K562 (cell line): ENCODE measurements around the gene YIPF1. TPM values are rescaled to one million over a fixed set of nuclear protein-coding genes. Genes with fewer than 3 reads are reported as not detected.

ENCODE experiments used
- ATAC-seq: fragments of 200-7000 bp; cut with Tn5 transposase; 3 replicates; pipeline ENCODE4 v1.9.1; 2020; ENCODE audit warnings: moderate library complexity
- BruUV-seq: library from RNA; stranded (reverse); fragments of 400-500 nt; replicated peaks from 2 replicates; lab custom pipeline; 2021; lab: Mats Ljungman, UMichigan
- CTCF ChIA-PET: fragments of 300-600 bp; formaldehyde crosslinking; extraction: SDS; loops from one replicate; lab custom pipeline; 2021; ENCODE audit warnings: low intra/inter-chr PET ratio; lab: Yijun Ruan, JAX
- POLR2A ChIA-PET: fragments of 300-600, 350-650 bp; sonication (Branson Sonifier 250); formaldehyde crosslinking; extraction: SDS; loops from one replicate; lab custom pipeline; 2021; ENCODE audit warnings: antibody characterized with exemption, inconsistent platforms; lab: Yijun Ruan, JAX
- DNase-seq, 4 experiments: peaks; one replicate each; pipeline versions ENCODE4 v3.0.0 to v3.0.0-alpha.2; 2011 to 2018; ENCODE audit warnings: low spot score in 3 of 4, mixed read lengths in 3 of 4; ENCODE audit errors: extremely low read depth in 1 of 4
- FAIRE-seq: peaks from 2 replicates; lab custom pipeline; 2011; peaks lifted over from hg19 to GRCh38; lab: Jason Lieb, UNC
- H2AFZ ChIP-seq: 2 replicates; pipeline ENCODE4 v1.6.0; 2011; ENCODE audit warnings: low read depth, low read length, control low read depth, inconsistent platforms
- H3K27ac ChIP-seq: fragments of 200-600 bp; 3 replicates; pipeline ENCODE4 v1.8.0; 2011; ENCODE audit warnings: low read depth, mild to moderate bottlenecking, control low read depth, inconsistent platforms, low read length, moderate library complexity, mixed read lengths; ENCODE audit errors: extremely low read depth
- H3K27me3 ChIP-seq, 2 experiments: fragments of 300-600 bp in 1 of 2; 2 replicates in 1 of 2; 3 replicates in 1 of 2; pipeline versions ENCODE4 v1.6.0 to v1.8.0; 2011; ENCODE audit warnings: inconsistent platforms in 2 of 2, low read length in 2 of 2, mild to moderate bottlenecking in 1 of 2, mixed read lengths in 1 of 2, moderate library complexity in 1 of 2; ENCODE audit not compliant: control insufficient read depth in 2 of 2, insufficient read depth in 2 of 2
- H3K36me3 ChIP-seq: fragments of 300-600 bp; 3 replicates; pipeline ENCODE4 v1.8.0; 2011; ENCODE audit warnings: mild to moderate bottlenecking, low read length, inconsistent platforms; ENCODE audit not compliant: control insufficient read depth, insufficient read depth
- H3K4me1 ChIP-seq, 2 experiments: fragments of 200-600 bp in 1 of 2; replicated peaks in 1 of 2; 2 replicates in 1 of 2; 3 replicates in 1 of 2; pipeline versions ENCODE4 v1.5.1 to v1.8.0; 2011; ENCODE audit warnings: inconsistent platforms in 2 of 2, low read length in 2 of 2, mild to moderate bottlenecking in 1 of 2, mixed read lengths in 1 of 2, moderate library complexity in 1 of 2; ENCODE audit not compliant: control insufficient read depth in 2 of 2, insufficient read depth in 2 of 2
- H3K4me2 ChIP-seq: 2 replicates; pipeline ENCODE4 v1.6.1; 2011; ENCODE audit warnings: low read length, control low read depth, inconsistent platforms, mixed read lengths; ENCODE audit not compliant: insufficient read depth
- H3K4me3 ChIP-seq: fragments of 200-600 bp; sonication (generic), shearing (Covaris generic); 2 replicates; pipeline ENCODE4 v1.5.1; 2016; ENCODE audit warnings: control low read depth, inconsistent platforms
- H3K79me2 ChIP-seq: fragments of 200-600 bp; 3 replicates; pipeline ENCODE4 v1.8.0; 2011; ENCODE audit warnings: low read length, inconsistent platforms; ENCODE audit not compliant: control insufficient read depth, insufficient read depth
- H3K9ac ChIP-seq, 2 experiments: 2 replicates each; pipeline versions ENCODE4 v1.6.0 to v1.6.1; 2011; ENCODE audit warnings: low read depth in 2 of 2, low read length in 2 of 2, control low read depth in 1 of 2, inconsistent platforms in 1 of 2, mild to moderate bottlenecking in 1 of 2, mixed read lengths in 1 of 2; ENCODE audit not compliant: insufficient read depth in 1 of 2
- H3K9me1 ChIP-seq: one replicate; pipeline ENCODE4 v1.6.0; 2011; ENCODE audit warnings: inconsistent platforms, mild to moderate bottlenecking, low read length, moderate library complexity; ENCODE audit not compliant: control insufficient read depth, insufficient read depth
- H3K9me3 ChIP-seq: replicated peaks from 2 replicates; pipeline ENCODE4 v1.5.1; 2011; ENCODE audit warnings: low read depth, low read length, inconsistent platforms; ENCODE audit not compliant: control insufficient read depth, insufficient read depth
- H4K20me1 ChIP-seq: replicated peaks from 2 replicates; pipeline ENCODE4 v1.6.1; 2011; ENCODE audit warnings: low read length, inconsistent platforms, mixed read lengths; ENCODE audit not compliant: control insufficient read depth, insufficient read depth
- BRD9 ChIP-seq: fragments of 450-650 bp; IDR thresholded peaks from 2 replicates; pipeline ENCODE4 v1.6.1; 2018; ENCODE audit warnings: low read depth; ENCODE audit not compliant: partially characterized antibody
- ESRRA ChIP-seq: fragments of 450-650 bp; IDR thresholded peaks from 2 replicates; pipeline ENCODE4 v1.6.1; 2014; ENCODE audit warnings: low read depth, mild to moderate bottlenecking, moderate library complexity, borderline replicate concordance
- GABPB1 ChIP-seq: sonication (generic); formaldehyde crosslinking; IDR thresholded peaks from 2 replicates; pipeline ENCODE4 v1.8.0; 2022; ENCODE audit warnings: mild to moderate bottlenecking, missing genetic modification reagents
- HNRNPK ChIP-seq: fragments of 200-400 bp; formaldehyde crosslinking; IDR thresholded peaks from one replicate; pipeline ENCODE4 v1.6.1; 2018; ENCODE audit warnings: mild to moderate bottlenecking, low read depth, low read length; ENCODE audit not compliant: poor library complexity, severe bottlenecking
- HSF4 ChIP-seq: fragments of 250-450 bp; sonication (Bioruptor Pico); IDR thresholded peaks from 2 replicates; pipeline ENCODE4 v2.1.2; 2022; ENCODE audit warnings: mild to moderate bottlenecking, moderate library complexity, borderline replicate concordance
- KLF10 ChIP-seq: fragments of 250-450 bp; sonication (Bioruptor Pico); IDR thresholded peaks from 2 replicates; pipeline ENCODE4 v1.6.1; 2021; ENCODE audit warnings: matching md5 sums
- NFIC ChIP-seq: fragments of 450-650 bp; IDR thresholded peaks from 2 replicates; pipeline ENCODE4 v1.6.1; 2017; ENCODE audit warnings: mild to moderate bottlenecking, inconsistent platforms
- ZBTB7A ChIP-seq: IDR thresholded peaks from 2 replicates; pipeline ENCODE4 v1.6.1; 2011; ENCODE audit warnings: low read depth, mild to moderate bottlenecking, low read length, moderate library complexity, borderline replicate concordance; ENCODE audit not compliant: control insufficient read depth
- ZNF239 ChIP-seq: fragments of 250-450 bp; sonication (Bioruptor Pico); IDR thresholded peaks from 2 replicates; pipeline ENCODE4 v1.4.0; 2020; ENCODE audit warnings: mild to moderate bottlenecking
- WGBS: fragments of 100-300 bp; shearing (Covaris generic); methylation state at CpG from one replicate; pipeline ENCODE4 v1.1.6; 2016; ENCODE audit warnings: low coverage, mixed read lengths; ENCODE audit not compliant: insufficient coverage; ENCODE audit errors: missing lambda C conversion rate; 5-methylcytosine and 5-hydroxymethylcytosine counted together
- in situ Hi-C: fragments of 300-500 bp; cut with MboI; formaldehyde crosslinking; loops from 4 replicates; pipeline ENCODE4 v1.15.0; 2018; ENCODE audit warnings: inconsistent platforms, mixed read lengths
- intact Hi-C: fragments of 100-400 bp; cut with micrococcal nuclease; formaldehyde crosslinking; loops from 2 replicates; pipeline ENCODE4 v1.14.2; 2022
- polyA plus RNA-seq, 8 experiments: library from polyadenylated mRNA; depleted of rRNA in 4 of 8; stranded (reverse) in 5 of 8; unstranded in 3 of 8; fragments of >200 nt; fragmentation: Nextera tagmentation in 2 of 8; fragmentation: Illumina TruSeq in 1 of 8; extraction: Ambion mirVana in 2 of 8; extraction: Trizol in 1 of 8; gene quantifications; 2 replicates each; pipeline versions ENCODE4 v1.2.1 to v1.2.3, GENCODE V29; 2011 to 2014; ENCODE audit warnings: inconsistent platforms in 1 of 8, missing spikeins in 1 of 8
- total RNA-seq, 7 experiments: library from RNA; depleted of rRNA in 6 of 7; stranded (reverse); fragments of >200 nt in 6 of 7; fragmentation: Illumina TruSeq in 2 of 7; extraction: Trizol in 2 of 7; gene quantifications; 2 replicates each; pipeline versions ENCODE4 v1.2.1 to v1.2.3, GENCODE V29; 2011 to 2021; ENCODE audit warnings: low replicate concordance in 1 of 7
- TF ChIP-seq, protein P1 (sequence below): fragments of 250-450 bp; sonication (Bioruptor Pico); IDR thresholded peaks from 2 replicates; pipeline ENCODE4 v1.4.0; 2020
- TF ChIP-seq, protein P2 (sequence below): sonication (generic); formaldehyde crosslinking; IDR thresholded peaks from 2 replicates; pipeline ENCODE4 v1.8.1; 2023; ENCODE audit warnings: mild to moderate bottlenecking, missing genetic modification reagents
- TF ChIP-seq, protein P3 (sequence below): sonication (generic); formaldehyde crosslinking; IDR thresholded peaks from 2 replicates; pipeline ENCODE4 v1.8.1; 2023; ENCODE audit warnings: mild to moderate bottlenecking, missing genetic modification reagents

YIPF1 gene
- total and polyA plus RNA-seq, 9 of the 15 experiments (the other 6 are each of a cell fraction or from before 2014, with no cell fraction given), result 11.5 to 37.5 (median 19.2) TPM

DNA sequence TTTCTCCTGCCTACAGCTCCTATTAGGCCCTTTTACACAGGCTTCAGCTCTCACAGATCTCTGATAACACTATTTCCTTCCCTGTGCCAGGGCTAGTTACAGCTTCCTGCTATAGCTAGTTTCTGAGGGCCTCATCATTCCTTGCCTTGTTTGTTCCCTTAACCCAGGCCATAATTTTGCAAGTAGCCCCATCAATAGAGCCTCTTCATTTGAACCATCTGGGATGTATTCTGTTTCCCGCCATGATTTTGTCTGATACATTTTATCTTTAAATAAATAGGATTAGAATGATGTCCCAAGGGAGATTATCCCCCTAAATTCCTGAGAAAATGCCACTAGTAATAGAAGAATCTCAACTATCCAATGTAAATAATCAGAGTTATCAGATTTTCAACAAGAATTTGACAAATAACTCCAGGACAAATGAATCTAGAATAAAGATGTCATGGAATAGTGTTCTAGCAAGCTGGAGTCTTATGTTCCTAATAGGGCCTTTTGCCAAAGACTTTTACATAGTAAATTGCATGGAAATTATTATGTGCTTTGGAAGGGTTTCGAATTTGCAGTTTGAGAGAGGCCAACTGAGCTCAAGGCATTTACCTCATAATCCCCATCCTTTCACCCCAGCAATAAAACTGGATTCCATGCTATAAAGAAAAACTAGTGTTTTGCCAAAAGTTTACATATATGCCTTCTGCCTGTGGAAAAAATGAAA is 39.8 kb upstream of the YIPF1 start:
- ChIA-PET POLR2A (interaction anchor here (1.0 to 1.1 kb wide), 2 partner anchors 13 to 17 kb away, joined by 4 to 6 read pairs; no protein-coding TSS in a partner anchor), CTCF (interaction anchor here (0.8 kb wide), 1 partner anchor 20 kb away, joined by 3 read pairs; no protein-coding TSS in a partner anchor)
- TF ChIP-seq, protein P1, sequence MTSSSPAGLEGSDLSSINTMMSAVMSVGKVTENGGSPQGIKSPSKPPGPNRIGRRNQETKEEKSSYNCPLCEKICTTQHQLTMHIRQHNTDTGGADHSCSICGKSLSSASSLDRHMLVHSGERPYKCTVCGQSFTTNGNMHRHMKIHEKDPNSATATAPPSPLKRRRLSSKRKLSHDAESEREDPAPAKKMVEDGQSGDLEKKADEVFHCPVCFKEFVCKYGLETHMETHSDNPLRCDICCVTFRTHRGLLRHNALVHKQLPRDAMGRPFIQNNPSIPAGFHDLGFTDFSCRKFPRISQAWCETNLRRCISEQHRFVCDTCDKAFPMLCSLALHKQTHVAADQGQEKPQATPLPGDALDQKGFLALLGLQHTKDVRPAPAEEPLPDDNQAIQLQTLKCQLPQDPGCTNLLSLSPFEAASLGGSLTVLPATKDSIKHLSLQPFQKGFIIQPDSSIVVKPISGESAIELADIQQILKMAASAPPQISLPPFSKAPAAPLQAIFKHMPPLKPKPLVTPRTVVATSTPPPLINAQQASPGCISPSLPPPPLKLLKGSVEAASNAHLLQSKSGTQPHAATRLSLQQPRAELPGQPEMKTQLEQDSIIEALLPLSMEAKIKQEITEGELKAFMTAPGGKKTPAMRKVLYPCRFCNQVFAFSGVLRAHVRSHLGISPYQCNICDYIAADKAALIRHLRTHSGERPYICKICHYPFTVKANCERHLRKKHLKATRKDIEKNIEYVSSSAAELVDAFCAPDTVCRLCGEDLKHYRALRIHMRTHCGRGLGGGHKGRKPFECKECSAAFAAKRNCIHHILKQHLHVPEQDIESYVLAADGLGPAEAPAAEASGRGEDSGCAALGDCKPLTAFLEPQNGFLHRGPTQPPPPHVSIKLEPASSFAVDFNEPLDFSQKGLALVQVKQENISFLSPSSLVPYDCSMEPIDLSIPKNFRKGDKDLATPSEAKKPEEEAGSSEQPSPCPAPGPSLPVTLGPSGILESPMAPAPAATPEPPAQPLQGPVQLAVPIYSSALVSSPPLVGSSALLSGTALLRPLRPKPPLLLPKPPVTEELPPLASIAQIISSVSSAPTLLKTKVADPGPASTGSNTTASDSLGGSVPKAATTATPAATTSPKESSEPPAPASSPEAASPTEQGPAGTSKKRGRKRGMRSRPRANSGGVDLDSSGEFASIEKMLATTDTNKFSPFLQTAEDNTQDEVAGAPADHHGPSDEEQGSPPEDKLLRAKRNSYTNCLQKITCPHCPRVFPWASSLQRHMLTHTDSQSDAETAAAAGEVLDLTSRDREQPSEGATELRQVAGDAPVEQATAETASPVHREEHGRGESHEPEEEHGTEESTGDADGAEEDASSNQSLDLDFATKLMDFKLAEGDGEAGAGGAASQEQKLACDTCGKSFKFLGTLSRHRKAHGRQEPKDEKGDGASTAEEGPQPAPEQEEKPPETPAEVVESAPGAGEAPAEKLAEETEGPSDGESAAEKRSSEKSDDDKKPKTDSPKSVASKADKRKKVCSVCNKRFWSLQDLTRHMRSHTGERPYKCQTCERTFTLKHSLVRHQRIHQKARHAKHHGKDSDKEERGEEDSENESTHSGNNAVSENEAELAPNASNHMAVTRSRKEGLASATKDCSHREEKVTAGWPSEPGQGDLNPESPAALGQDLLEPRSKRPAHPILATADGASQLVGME (CRISPR knock-in tag), result no peak
- TF ChIP-seq, protein P2, sequence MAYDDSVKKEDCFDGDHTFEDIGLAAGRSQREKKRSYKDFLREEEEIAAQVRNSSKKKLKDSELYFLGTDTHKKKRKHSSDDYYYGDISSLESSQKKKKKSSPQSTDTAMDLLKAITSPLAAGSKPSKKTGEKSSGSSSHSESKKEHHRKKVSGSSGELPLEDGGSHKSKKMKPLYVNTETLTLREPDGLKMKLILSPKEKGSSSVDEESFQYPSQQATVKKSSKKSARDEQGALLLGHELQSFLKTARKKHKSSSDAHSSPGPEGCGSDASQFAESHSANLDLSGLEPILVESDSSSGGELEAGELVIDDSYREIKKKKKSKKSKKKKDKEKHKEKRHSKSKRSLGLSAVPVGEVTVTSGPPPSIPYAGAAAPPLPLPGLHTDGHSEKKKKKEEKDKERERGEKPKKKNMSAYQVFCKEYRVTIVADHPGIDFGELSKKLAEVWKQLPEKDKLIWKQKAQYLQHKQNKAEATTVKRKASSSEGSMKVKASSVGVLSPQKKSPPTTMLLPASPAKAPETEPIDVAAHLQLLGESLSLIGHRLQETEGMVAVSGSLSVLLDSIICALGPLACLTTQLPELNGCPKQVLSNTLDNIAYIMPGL, result no peak
- TF ChIP-seq ZNF239 (CRISPR knock-in tag) (no peak), HNRNPK (no peak), BRD9 (no peak), GABPB1 (no peak), NFIC (no peak), KLF10 (no peak), ESRRA (no peak), HSF4 (CRISPR knock-in tag) (no peak), ZBTB7A (no peak)
- TF ChIP-seq, protein P3, sequence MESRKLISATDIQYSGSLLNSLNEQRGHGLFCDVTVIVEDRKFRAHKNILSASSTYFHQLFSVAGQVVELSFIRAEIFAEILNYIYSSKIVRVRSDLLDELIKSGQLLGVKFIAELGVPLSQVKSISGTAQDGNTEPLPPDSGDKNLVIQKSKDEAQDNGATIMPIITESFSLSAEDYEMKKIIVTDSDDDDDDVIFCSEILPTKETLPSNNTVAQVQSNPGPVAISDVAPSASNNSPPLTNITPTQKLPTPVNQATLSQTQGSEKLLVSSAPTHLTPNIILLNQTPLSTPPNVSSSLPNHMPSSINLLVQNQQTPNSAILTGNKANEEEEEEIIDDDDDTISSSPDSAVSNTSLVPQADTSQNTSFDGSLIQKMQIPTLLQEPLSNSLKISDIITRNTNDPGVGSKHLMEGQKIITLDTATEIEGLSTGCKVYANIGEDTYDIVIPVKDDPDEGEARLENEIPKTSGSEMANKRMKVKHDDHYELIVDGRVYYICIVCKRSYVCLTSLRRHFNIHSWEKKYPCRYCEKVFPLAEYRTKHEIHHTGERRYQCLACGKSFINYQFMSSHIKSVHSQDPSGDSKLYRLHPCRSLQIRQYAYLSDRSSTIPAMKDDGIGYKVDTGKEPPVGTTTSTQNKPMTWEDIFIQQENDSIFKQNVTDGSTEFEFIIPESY (CRISPR knock-in tag), result no peak
- no TSS peak for BruUV-seq
- Histone ChIP-seq H3K36me3 (peaks cover 52% of the 10 kb centered on the region), H3K9me1 (no peaks in the 10 kb centered on the region), H3K27me3 (no peaks in the 10 kb centered on the region), H4K20me1 (no peaks in the 10 kb centered on the region), H3K4me3 (no peak overlapping the region), H2AFZ (no peak overlapping the region), H3K4me1 (no peaks in the 10 kb centered on the region; a peak in 1 of 5 replicates), H3K79me2 (no peaks in the 10 kb centered on the region), H3K27ac (no peak overlapping the region), H3K9ac (no peak overlapping the region), H3K4me2 (no peak overlapping the region), H3K9me3 (peaks cover 5% of the 10 kb centered on the region; the same call in 1 of the 2 replicates)
- no peak; the same call in 1 of the 3 replicates for ATAC-seq
- intact Hi-C loops (no loop called here), in situ Hi-C loops (no loop called here)
- no peak for FAIRE-seq
- no peak for DNase-seq
- 85% methylated on average over 2 of the region's 2 CpGs for WGBS
